ENCODE measurements around the gene CXCL1. TPM values are rescaled to one million over a fixed set of nuclear protein-coding genes. Genes with fewer than 3 reads are reported as not detected.

The CXCL1 gene
- total RNA-seq, 1 experiment from 2014 or later = not detected

DNA sequence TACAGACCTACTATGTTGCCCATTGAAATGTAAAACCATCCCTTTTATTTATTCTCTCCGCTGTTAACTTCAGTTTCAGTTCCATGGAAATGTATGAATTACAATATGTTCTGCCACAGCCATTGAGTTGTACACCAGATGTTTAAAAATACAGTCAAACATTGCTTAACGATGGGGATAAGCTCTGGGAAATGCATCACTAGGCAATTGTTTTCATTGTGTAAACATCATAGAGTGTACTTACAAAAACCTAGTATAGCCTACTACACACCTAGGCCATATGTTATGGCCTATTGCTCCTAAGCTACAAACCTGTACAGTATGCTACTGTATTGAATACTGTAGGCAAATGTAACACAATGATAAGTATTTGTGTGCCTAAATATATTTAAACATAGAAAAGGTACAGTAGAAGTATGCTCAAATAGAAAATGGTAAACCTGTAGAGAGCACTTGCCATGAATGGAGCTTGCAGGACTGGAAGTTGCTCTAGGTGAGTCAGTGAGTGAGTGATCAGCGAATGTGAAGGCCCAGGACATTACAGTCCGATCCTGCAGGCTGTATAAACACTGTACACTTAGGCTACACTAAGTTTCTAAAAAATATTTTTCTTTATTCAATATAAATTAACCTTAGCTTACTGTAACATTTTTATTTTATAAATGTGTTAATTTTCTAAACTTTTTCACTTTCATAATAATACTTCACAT lies 18.8 kb upstream of the CXCL1 start:
- intact Hi-C loops (cut with micrococcal nuclease; ENCODE audit: unreplicated experiment) = no loop called here
- Histone ChIP-seq H3K9me3 (no peaks in the 10 kb centered on the region), H3K27me3 (replicated peaks; ENCODE audit: control insufficient read depth, insufficient read depth, low read length) (no peaks in the 10 kb centered on the region), H3K4me1 (no peaks in the 10 kb centered on the region), H3K36me3 (ENCODE audit: control insufficient read depth, insufficient read depth, low read length) (no peaks in the 10 kb centered on the region), H3K4me3 (ENCODE audit: low read depth, low read length) (no peak overlapping the region)
- peaks cover 2% of the 10 kb centered on the region for H3K27me3 Mint-ChIP-seq (ENCODE audit: insufficient read depth, unreplicated experiment)
- H3K27ac Mint-ChIP-seq (ENCODE audit: unreplicated experiment) = no peak overlapping the region
- TF ChIP-seq, protein P1, sequence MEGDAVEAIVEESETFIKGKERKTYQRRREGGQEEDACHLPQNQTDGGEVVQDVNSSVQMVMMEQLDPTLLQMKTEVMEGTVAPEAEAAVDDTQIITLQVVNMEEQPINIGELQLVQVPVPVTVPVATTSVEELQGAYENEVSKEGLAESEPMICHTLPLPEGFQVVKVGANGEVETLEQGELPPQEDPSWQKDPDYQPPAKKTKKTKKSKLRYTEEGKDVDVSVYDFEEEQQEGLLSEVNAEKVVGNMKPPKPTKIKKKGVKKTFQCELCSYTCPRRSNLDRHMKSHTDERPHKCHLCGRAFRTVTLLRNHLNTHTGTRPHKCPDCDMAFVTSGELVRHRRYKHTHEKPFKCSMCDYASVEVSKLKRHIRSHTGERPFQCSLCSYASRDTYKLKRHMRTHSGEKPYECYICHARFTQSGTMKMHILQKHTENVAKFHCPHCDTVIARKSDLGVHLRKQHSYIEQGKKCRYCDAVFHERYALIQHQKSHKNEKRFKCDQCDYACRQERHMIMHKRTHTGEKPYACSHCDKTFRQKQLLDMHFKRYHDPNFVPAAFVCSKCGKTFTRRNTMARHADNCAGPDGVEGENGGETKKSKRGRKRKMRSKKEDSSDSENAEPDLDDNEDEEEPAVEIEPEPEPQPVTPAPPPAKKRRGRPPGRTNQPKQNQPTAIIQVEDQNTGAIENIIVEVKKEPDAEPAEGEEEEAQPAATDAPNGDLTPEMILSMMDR (IDR thresholded peaks at IDR 0.05; ENCODE audit: insufficient read depth in 1 of 2, low read depth in 1 of 2, low read length in 1 of 2, severe bottlenecking in 1 of 2, unreplicated experiment in 1 of 2) = no peak
- no peaks in the 10 kb centered on the region for H3K4me1 Mint-ChIP-seq (ENCODE audit: low read depth, unreplicated experiment)
- ChIA-PET CTCF (no interaction called here), POLR2A (no interaction called here)
- H3K36me3 Mint-ChIP-seq (ENCODE audit: insufficient read depth, unreplicated experiment) = no peaks in the 10 kb centered on the region
- DNase-seq = no peak
- no TSS peak for BruUV-seq (replicated peaks)
- H3K9me3 Mint-ChIP-seq (ENCODE audit: unreplicated experiment) = no peaks in the 10 kb centered on the region
- no peak overlapping the region for H3K4me3 Mint-ChIP-seq (ENCODE audit: unreplicated experiment)

DNA sequence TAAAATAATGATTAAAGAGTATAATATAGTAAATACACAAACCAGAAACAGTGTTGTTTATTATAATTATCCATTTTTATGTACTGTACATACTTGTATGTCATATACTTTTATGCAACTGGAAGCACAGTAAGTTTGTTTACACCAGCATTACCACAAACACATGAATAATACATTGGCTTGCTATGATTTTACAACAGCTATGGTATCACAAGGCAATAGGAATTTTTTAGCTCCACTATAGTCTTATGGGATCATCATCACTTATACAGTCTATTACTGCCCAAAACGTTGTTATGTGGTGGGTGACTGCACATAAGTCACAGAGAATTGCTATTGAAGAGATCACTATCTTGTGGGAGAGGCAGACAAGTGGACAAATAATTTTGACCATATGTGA lies 17.9 kb upstream of the CXCL1 start:
- Histone ChIP-seq H3K27me3 (replicated peaks; ENCODE audit: control insufficient read depth, insufficient read depth, low read length) (no peaks in the 10 kb centered on the region), H3K4me1 (no peaks in the 10 kb centered on the region), H3K36me3 (ENCODE audit: control insufficient read depth, insufficient read depth, low read length) (no peaks in the 10 kb centered on the region), H3K9me3 (no peaks in the 10 kb centered on the region), H3K4me3 (ENCODE audit: low read depth, low read length) (no peak overlapping the region)
- H3K4me1 Mint-ChIP-seq (ENCODE audit: low read depth, unreplicated experiment) = no peaks in the 10 kb centered on the region
- TF ChIP-seq, protein P1 (IDR thresholded peaks at IDR 0.05; ENCODE audit: insufficient read depth in 1 of 2, low read depth in 1 of 2, low read length in 1 of 2, severe bottlenecking in 1 of 2, unreplicated experiment in 1 of 2) = no peak
- DNase-seq = no peak
- peaks cover 2% of the 10 kb centered on the region for H3K27me3 Mint-ChIP-seq (ENCODE audit: insufficient read depth, unreplicated experiment)
- H3K4me3 Mint-ChIP-seq (ENCODE audit: unreplicated experiment) = no peak overlapping the region
- BruUV-seq (replicated peaks) = no TSS peak
- no peak overlapping the region for H3K27ac Mint-ChIP-seq (ENCODE audit: unreplicated experiment)
- H3K36me3 Mint-ChIP-seq (ENCODE audit: insufficient read depth, unreplicated experiment) = no peaks in the 10 kb centered on the region
- H3K9me3 Mint-ChIP-seq (ENCODE audit: unreplicated experiment) = no peaks in the 10 kb centered on the region
- ChIA-PET POLR2A (no interaction called here), CTCF (no interaction called here)
- intact Hi-C loops (cut with micrococcal nuclease; ENCODE audit: unreplicated experiment) = no loop called here

DNA sequence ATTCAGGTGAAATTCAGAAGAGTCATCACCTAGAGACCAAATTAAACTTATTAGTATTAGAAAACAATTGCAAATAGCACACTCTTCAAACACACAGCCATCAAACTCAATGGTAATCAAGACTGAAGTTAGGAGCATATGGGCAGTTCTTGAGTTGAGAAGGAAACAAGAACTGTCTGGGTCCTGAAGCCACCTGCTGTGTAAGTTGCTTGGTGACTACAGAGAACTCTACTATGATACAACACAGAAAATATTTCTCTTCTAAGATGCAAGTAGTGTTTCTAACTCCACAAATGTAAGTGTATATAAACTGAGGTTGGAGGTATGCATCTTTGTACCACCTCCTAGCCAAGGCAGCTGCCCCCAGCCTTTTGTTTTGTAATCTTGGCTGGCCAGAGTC lies 16.4 kb upstream of the CXCL1 start:
- TF ChIP-seq, protein P1 (IDR thresholded peaks at IDR 0.05; ENCODE audit: insufficient read depth in 1 of 2, low read depth in 1 of 2, low read length in 1 of 2, severe bottlenecking in 1 of 2, unreplicated experiment in 1 of 2) = no peak
- no peak for DNase-seq
- no peaks in the 10 kb centered on the region for H3K27me3 Mint-ChIP-seq (ENCODE audit: insufficient read depth, unreplicated experiment)
- Histone ChIP-seq H3K4me1 (no peaks in the 10 kb centered on the region), H3K27me3 (replicated peaks; ENCODE audit: control insufficient read depth, insufficient read depth, low read length) (no peaks in the 10 kb centered on the region), H3K36me3 (ENCODE audit: control insufficient read depth, insufficient read depth, low read length) (no peaks in the 10 kb centered on the region), H3K4me3 (ENCODE audit: low read depth, low read length) (no peak overlapping the region), H3K9me3 (no peaks in the 10 kb centered on the region)
- no peak overlapping the region for H3K27ac Mint-ChIP-seq (ENCODE audit: unreplicated experiment)
- intact Hi-C loops (cut with micrococcal nuclease; ENCODE audit: unreplicated experiment) = no loop called here
- H3K4me1 Mint-ChIP-seq (ENCODE audit: low read depth, unreplicated experiment) = no peaks in the 10 kb centered on the region
- ChIA-PET CTCF (no interaction called here), POLR2A (no interaction called here)
- no peaks in the 10 kb centered on the region for H3K9me3 Mint-ChIP-seq (ENCODE audit: unreplicated experiment)
- H3K36me3 Mint-ChIP-seq (ENCODE audit: insufficient read depth, unreplicated experiment) = no peaks in the 10 kb centered on the region
- H3K4me3 Mint-ChIP-seq (ENCODE audit: unreplicated experiment) = no peak overlapping the region
- no TSS peak for BruUV-seq (replicated peaks)

Data from Caco-2 (cell line).